GM18873 (cell line): Measurements from ENCODE around the gene APBB1IP.
A peak's percentile ranks its signal among the peaks of the same experiment; 100 is the strongest.
"Not testable (repeated sequence)": the region's sequence is repeated elsewhere in the genome, so short reads cannot be mapped to it uniquely, and the experiment has no call there.

Source experiments
- ATAC-seq: cut with Tn5 transposase; IDR thresholded peaks from one replicate; pipeline ENCODE4 v1.9.1; 2021; ENCODE audit warnings: mild to moderate bottlenecking, moderate library complexity, moderate number of reproducible peaks; ENCODE audit not compliant: unreplicated experiment, low FRiP score

APBB1IP gene

GRCh38 chr10:26554246-26554645 is 116.1 kb downstream of the APBB1IP start:
- no peak for ATAC-seq

- no peak for ATAC-seq
Measured at GRCh38 chr10:26555719-26556368, 117.7 kb downstream of the APBB1IP start.

- ATAC-seq, result no peak
Measured at GRCh38 chr10:26556748-26557640, 118.9 kb downstream of the APBB1IP start.

- no peak for ATAC-seq
Measured at GRCh38 chr10:26557641-26558014, 119.5 kb downstream of the APBB1IP start.

- ATAC-seq, result no peak
Measured at GRCh38 chr10:26566525-26567350, 128.6 kb downstream of the APBB1IP start.

GRCh38 chr10:26567351-26567721 is 129.2 kb downstream of the APBB1IP start:
- ATAC-seq, result no peak

- no peak for ATAC-seq
Measured at GRCh38 chr10:26571655-26572054, 133.5 kb downstream of the APBB1IP start.

- ATAC-seq, result no peak
Measured at GRCh38 chr10:26573674-26574073, 135.5 kb downstream of the APBB1IP start.

- ATAC-seq, result peak; percentile 89
Measured at GRCh38 chr10:26574783-26575182, 136.6 kb downstream of the APBB1IP start.

GRCh38 chr10:26578371-26578770 is 140.2 kb downstream of the APBB1IP start:
- not testable (repeated sequence) for ATAC-seq

- ATAC-seq, result no peak
Measured at GRCh38 chr10:26579256-26580063, 141.3 kb downstream of the APBB1IP start.

- ATAC-seq, result no peak
Measured at GRCh38 chr10:26586211-26586610, 148.1 kb downstream of the APBB1IP start.

GRCh38 chr10:26588611-26589010 is 150.5 kb downstream of the APBB1IP start:
- no peak for ATAC-seq

- ATAC-seq, result not testable (repeated sequence)
Measured at GRCh38 chr10:26589813-26590212, 151.7 kb downstream of the APBB1IP start.

- no peak for ATAC-seq
Measured at GRCh38 chr10:26593896-26594295, 155.8 kb downstream of the APBB1IP start.

GRCh38 chr10:26603283-26603682 is 165.1 kb downstream of the APBB1IP start:
- not testable (repeated sequence) for ATAC-seq

- ATAC-seq, result not testable (repeated sequence)
Measured at GRCh38 chr10:26604320-26605093, 166.4 kb downstream of the APBB1IP start.

GRCh38 chr10:26606389-26606877 is 168.3 kb downstream of the APBB1IP start:
- ATAC-seq, result not testable (repeated sequence)
